Type B pancreatic cell (in vitro differentiated cells): ENCODE results near the gene JTB. TPM values are rescaled to one million over a fixed set of nuclear protein-coding genes. Genes with fewer than 3 reads are reported as not detected.

Experiments
- DNase-seq: peaks from one replicate; pipeline ENCODE4 v3.0.0; 2021; ENCODE audit warnings: mixed read lengths; ENCODE audit not compliant: unreplicated experiment; ENCODE audit errors: extremely low spot score
- H3K27ac Mint-ChIP-seq: 2 replicates; pipeline ENCODE4 v1.8.0; 2021; ENCODE audit warnings: mild to moderate bottlenecking, mixed read lengths
- H3K27me3 Mint-ChIP-seq: 2 replicates; pipeline ENCODE4 v1.8.0; 2021; ENCODE audit warnings: mixed read lengths
- H3K36me3 Mint-ChIP-seq: 2 replicates; pipeline ENCODE4 v1.8.0; 2021; ENCODE audit warnings: mixed read lengths
- H3K4me1 Mint-ChIP-seq: one replicate; pipeline ENCODE4 v1.8.0; 2021; ENCODE audit warnings: mixed read lengths; ENCODE audit not compliant: unreplicated experiment
- H3K4me3 Mint-ChIP-seq: 2 replicates; pipeline ENCODE4 v1.8.0; 2021; ENCODE audit warnings: mild to moderate bottlenecking, mixed read lengths
- H3K9me3 Mint-ChIP-seq: 2 replicates; pipeline ENCODE4 v1.8.0; 2021; ENCODE audit warnings: mixed read lengths
- total RNA-seq: library from RNA; stranded (reverse); gene quantifications from 2 replicates; pipeline ENCODE4 v1.2.1, GENCODE V29; 2021; ENCODE audit warnings: low replicate concordance
- TF ChIP-seq, protein P1 (sequence below): fragments of 200-600 bp; sonication (generic); conservative IDR thresholded peaks from 2 replicates; pipeline ENCODE4 v1.5.0; 2021; ENCODE audit warnings: antibody characterized with exemption, mild to moderate bottlenecking

The JTB gene
- total RNA-seq, 1 donor from 2014 or later = 99.2 TPM

DNA sequence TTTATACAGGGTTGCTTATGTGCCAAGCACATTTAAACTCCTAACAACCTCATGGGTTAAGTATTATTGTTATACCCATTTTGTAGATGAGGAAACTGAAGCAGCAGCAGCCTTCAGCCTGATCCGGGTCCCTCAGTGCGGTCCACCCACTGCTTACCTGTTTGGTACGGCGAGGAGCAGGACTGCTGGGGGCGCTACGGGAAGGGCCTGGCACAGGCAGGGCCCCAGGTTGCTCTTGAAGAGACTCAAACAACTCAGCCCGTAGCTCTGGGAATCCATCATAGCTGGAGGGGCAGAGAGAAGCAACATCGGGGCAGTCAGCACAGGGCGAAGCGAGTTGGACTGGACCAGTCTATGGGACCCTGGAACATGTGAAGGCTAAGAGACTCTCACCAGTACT, 40.1 kb downstream of the JTB start:
- H3K36me3 Mint-ChIP-seq = no peaks in the 10 kb centered on the region
- TF ChIP-seq, protein P1, sequence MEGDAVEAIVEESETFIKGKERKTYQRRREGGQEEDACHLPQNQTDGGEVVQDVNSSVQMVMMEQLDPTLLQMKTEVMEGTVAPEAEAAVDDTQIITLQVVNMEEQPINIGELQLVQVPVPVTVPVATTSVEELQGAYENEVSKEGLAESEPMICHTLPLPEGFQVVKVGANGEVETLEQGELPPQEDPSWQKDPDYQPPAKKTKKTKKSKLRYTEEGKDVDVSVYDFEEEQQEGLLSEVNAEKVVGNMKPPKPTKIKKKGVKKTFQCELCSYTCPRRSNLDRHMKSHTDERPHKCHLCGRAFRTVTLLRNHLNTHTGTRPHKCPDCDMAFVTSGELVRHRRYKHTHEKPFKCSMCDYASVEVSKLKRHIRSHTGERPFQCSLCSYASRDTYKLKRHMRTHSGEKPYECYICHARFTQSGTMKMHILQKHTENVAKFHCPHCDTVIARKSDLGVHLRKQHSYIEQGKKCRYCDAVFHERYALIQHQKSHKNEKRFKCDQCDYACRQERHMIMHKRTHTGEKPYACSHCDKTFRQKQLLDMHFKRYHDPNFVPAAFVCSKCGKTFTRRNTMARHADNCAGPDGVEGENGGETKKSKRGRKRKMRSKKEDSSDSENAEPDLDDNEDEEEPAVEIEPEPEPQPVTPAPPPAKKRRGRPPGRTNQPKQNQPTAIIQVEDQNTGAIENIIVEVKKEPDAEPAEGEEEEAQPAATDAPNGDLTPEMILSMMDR = no peak
- no peaks in the 10 kb centered on the region for H3K9me3 Mint-ChIP-seq
- H3K4me3 Mint-ChIP-seq = no peak overlapping the region
- no peaks in the 10 kb centered on the region for H3K4me1 Mint-ChIP-seq
- no peak for DNase-seq
- H3K27ac Mint-ChIP-seq = no peak overlapping the region
- no peaks in the 10 kb centered on the region for H3K27me3 Mint-ChIP-seq

DNA sequence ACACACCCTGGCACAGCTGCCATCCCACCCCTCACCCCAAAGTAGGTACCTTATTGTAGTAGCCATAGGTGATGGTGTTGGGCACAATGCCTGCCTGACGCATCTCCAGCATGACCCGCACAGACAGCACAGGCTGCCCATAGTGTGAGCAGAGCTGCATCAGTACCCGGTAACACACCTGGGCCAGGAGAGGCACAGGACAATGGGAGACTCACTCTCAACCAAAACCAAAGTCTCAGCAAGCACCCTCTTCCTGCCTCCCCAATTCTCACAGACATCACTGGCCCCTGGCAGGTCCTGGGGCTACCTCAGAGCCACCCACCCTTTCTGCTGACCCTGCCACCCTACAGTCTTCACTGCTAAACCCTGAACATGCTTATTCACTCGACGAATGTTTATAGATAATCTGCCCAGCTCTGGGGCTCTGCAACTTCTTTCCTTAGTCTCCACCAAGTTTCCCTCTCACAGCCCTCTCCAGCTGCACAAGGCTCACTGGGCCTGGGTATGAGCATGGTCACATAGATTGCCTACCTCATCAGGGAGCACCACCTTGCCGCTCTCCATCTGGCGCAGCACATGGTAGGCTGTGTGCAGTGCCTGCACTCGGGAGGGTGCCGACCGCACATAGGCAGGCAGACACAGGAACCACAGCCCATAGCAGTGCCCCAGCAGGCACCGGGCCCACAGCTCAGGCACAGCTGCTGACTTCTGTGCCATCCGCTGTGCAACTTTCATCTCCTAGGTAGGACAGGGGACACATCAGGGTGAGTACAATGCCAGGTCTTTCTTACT, 41.3 kb downstream of the JTB start:
- no peaks in the 10 kb centered on the region for H3K4me1 Mint-ChIP-seq
- DNase-seq = no peak
- no peak overlapping the region for H3K4me3 Mint-ChIP-seq
- H3K36me3 Mint-ChIP-seq = no peaks in the 10 kb centered on the region
- no peaks in the 10 kb centered on the region for H3K27me3 Mint-ChIP-seq
- H3K9me3 Mint-ChIP-seq = no peaks in the 10 kb centered on the region
- H3K27ac Mint-ChIP-seq = no peak overlapping the region
- TF ChIP-seq, protein P1 = no peak

DNA sequence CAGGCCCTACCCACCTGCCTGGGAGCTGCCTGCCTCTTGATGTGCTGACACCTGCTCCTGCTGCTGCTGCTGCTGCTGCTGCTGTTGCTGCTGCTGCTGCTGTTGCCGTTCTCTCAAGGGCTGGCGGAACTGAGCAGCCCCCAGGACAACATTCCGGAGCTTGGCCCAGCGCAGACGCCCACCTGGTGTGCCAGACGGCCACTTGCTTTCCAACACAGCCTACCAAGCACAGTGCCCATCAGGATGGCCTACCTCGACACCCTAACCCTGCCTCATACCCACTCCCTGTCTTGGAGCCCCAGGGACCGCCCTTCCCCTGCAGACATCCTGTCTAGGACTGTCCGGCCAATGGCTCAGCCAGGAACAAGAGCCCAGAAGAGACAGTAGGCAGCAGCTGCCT, 42.7 kb downstream of the JTB start:
- H3K27ac Mint-ChIP-seq = no peak overlapping the region
- TF ChIP-seq, protein P1 = no peak
- H3K4me3 Mint-ChIP-seq = no peak overlapping the region
- no peak for DNase-seq
- no peaks in the 10 kb centered on the region for H3K4me1 Mint-ChIP-seq
- H3K36me3 Mint-ChIP-seq = no peaks in the 10 kb centered on the region
- H3K27me3 Mint-ChIP-seq = no peaks in the 10 kb centered on the region
- H3K9me3 Mint-ChIP-seq = no peaks in the 10 kb centered on the region

DNA sequence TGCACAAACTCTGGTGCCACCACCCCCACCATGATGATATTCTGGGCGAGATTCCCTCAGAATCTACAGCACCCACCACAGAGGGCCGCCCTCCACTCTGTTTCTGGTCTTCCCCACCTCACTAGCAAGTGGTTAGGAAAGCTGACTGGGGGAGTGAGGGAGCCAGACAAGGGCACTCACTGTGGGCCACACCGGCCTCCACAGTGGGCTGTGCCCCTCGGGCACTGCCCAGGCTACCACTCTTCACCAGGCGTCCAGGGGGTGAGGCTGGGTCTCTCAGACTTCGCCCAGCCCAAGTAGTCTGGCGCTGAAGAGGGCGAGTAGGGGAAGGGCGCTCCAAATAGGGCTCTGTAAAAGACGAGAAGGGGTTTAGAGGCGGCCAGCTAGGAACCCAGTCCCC, 43.5 kb downstream of the JTB start:
- no peak for DNase-seq
- no peaks in the 10 kb centered on the region for H3K36me3 Mint-ChIP-seq
- TF ChIP-seq, protein P1 = no peak
- H3K4me1 Mint-ChIP-seq = no peaks in the 10 kb centered on the region
- H3K27me3 Mint-ChIP-seq = no peaks in the 10 kb centered on the region
- H3K9me3 Mint-ChIP-seq = no peaks in the 10 kb centered on the region
- H3K4me3 Mint-ChIP-seq = no peak overlapping the region
- H3K27ac Mint-ChIP-seq = no peak overlapping the region

DNA sequence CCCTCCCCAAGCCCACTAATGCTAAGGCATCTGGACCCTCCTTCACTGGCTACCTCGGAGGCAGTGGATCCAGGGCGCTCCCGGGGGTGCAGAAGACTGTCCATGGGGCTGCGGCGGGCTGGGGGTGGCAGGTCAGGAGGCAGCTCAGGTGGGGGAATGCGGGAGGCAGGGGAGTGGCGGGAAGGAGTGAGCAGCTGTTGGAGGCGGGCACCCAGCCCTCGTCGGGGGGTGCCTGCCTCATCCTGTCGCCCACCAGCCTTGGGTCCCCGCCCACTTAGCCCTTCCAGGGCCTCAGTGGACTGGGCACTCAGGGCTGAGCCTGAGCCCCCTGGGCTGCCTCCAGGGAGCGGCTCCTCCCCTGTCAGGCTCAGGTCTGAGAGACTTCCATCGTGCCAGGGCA, 44.0 kb downstream of the JTB start:
- H3K36me3 Mint-ChIP-seq = no peaks in the 10 kb centered on the region
- TF ChIP-seq, protein P1 = no peak
- DNase-seq = no peak
- no peaks in the 10 kb centered on the region for H3K27me3 Mint-ChIP-seq
- H3K9me3 Mint-ChIP-seq = no peaks in the 10 kb centered on the region
- H3K27ac Mint-ChIP-seq = no peak overlapping the region
- H3K4me3 Mint-ChIP-seq = no peak overlapping the region
- no peaks in the 10 kb centered on the region for H3K4me1 Mint-ChIP-seq
